Liver (tissue), 9 donors: ENCODE data around the gene NUDCD2. TPM values are rescaled to one million over a fixed set of nuclear protein-coding genes. Genes with fewer than 3 reads are reported as not detected.
A peak's percentile ranks its signal among the peaks of the same experiment; 100 is the strongest.

Experiments
- DNase-seq: peaks from one replicate; pipeline ENCODE4 v3.0.0-alpha.2; 2017; ENCODE audit warnings: low spot score
- H3K27ac ChIP-seq, 2 donors: one replicate each; pipeline ENCODE4 v1.7.0; 2013; ENCODE audit warnings: inconsistent platforms in 2 of 2, low read length in 2 of 2, control low read depth in 1 of 2, low read depth in 1 of 2, mild to moderate bottlenecking in 1 of 2
- H3K27me3 ChIP-seq, 4 donors: one replicate each; pipeline versions ENCODE4 v1.6.1 to v1.7.0; 2013; ENCODE audit warnings: low read length in 3 of 4, inconsistent platforms in 1 of 4, mild to moderate bottlenecking in 1 of 4, moderate library complexity in 1 of 4; ENCODE audit not compliant: control insufficient read depth in 4 of 4, insufficient read depth in 4 of 4
- H3K36me3 ChIP-seq, 4 donors: one replicate each; pipeline versions ENCODE4 v1.6.1 to v1.7.0; 2013; ENCODE audit warnings: low read length in 3 of 4, mild to moderate bottlenecking in 3 of 4, low read depth in 1 of 4, moderate library complexity in 1 of 4; ENCODE audit not compliant: control insufficient read depth in 4 of 4, insufficient read depth in 3 of 4
- H3K4me1 ChIP-seq, 4 donors: one replicate each; pipeline versions ENCODE4 v1.6.1 to v1.7.0; 2013; ENCODE audit warnings: low read length in 3 of 4, mild to moderate bottlenecking in 3 of 4, moderate library complexity in 1 of 4; ENCODE audit not compliant: control insufficient read depth in 4 of 4, insufficient read depth in 4 of 4
- H3K4me3 ChIP-seq, 3 donors: one replicate each; pipeline versions ENCODE4 v1.6.1 to v1.7.0; 2013; ENCODE audit warnings: low read length in 3 of 3, control low read depth in 1 of 3, low read depth in 1 of 3, mild to moderate bottlenecking in 1 of 3
- H3K9ac ChIP-seq, 2 donors: one replicate each; pipeline ENCODE4 v1.7.0; 2013; ENCODE audit warnings: low read length in 2 of 2, mild to moderate bottlenecking in 2 of 2, moderate library complexity in 2 of 2, control low read depth in 1 of 2, low read depth in 1 of 2
- H3K9me3 ChIP-seq, 4 donors: one replicate each; pipeline versions ENCODE4 v1.6.1 to v1.7.0; 2013; ENCODE audit warnings: low read length in 3 of 4; ENCODE audit not compliant: control insufficient read depth in 4 of 4
- EGR1 ChIP-seq, 2 donors: IDR thresholded peaks; 2 replicates each; pipeline ENCODE4 v1.6.1; 2016 to 2018; ENCODE audit warnings: antibody characterized with exemption in 2 of 2, low read depth in 2 of 2
- FOXA1 ChIP-seq: IDR thresholded peaks from 2 replicates; pipeline ENCODE4 v1.6.1; 2016; ENCODE audit warnings: antibody characterized with exemption
- FOXA2 ChIP-seq: IDR thresholded peaks from 2 replicates; pipeline ENCODE4 v1.6.1; 2016; ENCODE audit warnings: antibody characterized with exemption
- GABPA ChIP-seq, 2 donors: IDR thresholded peaks in 1 of 2; conservative IDR thresholded peaks in 1 of 2; 2 replicates each; pipeline ENCODE4 v1.6.1; 2016; ENCODE audit warnings: antibody characterized with exemption in 2 of 2, mild to moderate bottlenecking in 1 of 2, moderate library complexity in 1 of 2
- HNF4A ChIP-seq, 2 donors: conservative IDR thresholded peaks; 2 replicates each; pipeline ENCODE4 v1.6.1; 2016; ENCODE audit warnings: antibody characterized with exemption in 2 of 2, mild to moderate bottlenecking in 2 of 2
- JUND ChIP-seq, 2 donors: IDR thresholded peaks; 2 replicates each; pipeline ENCODE4 v1.6.1; 2016; ENCODE audit warnings: antibody characterized with exemption in 2 of 2
- NR2F2 ChIP-seq: IDR thresholded peaks from 2 replicates; pipeline ENCODE4 v1.6.1; 2016; ENCODE audit warnings: antibody characterized with exemption
- RAD21 ChIP-seq, 2 donors: IDR thresholded peaks; 2 replicates each; pipeline ENCODE4 v1.6.1; 2016; ENCODE audit warnings: antibody characterized with exemption in 2 of 2, mild to moderate bottlenecking in 2 of 2
- RXRA ChIP-seq, 2 donors: IDR thresholded peaks; 2 replicates each; pipeline ENCODE4 v1.6.1; 2017 to 2018; ENCODE audit warnings: antibody characterized with exemption in 2 of 2, mild to moderate bottlenecking in 1 of 2
- SP1 ChIP-seq: IDR thresholded peaks from 2 replicates; pipeline ENCODE4 v1.6.1; 2018; ENCODE audit warnings: antibody characterized with exemption, mild to moderate bottlenecking
- TAF1 ChIP-seq: conservative IDR thresholded peaks from 2 replicates; pipeline ENCODE4 v1.6.1; 2016; ENCODE audit warnings: antibody characterized with exemption, mild to moderate bottlenecking
- YY1 ChIP-seq: IDR thresholded peaks from 2 replicates; pipeline ENCODE4 v1.6.1; 2016; ENCODE audit warnings: antibody characterized with exemption, mild to moderate bottlenecking
- WGBS: extraction: QIAGEN DNeasy Blood & Tissue Kit; methylation state at CpG from one replicate; pipeline ENCODE4 v1.1.7; 2013; 5-methylcytosine and 5-hydroxymethylcytosine counted together
- polyA plus RNA-seq, 2 donors: library from polyadenylated mRNA; stranded (reverse) in 1 of 2; unstranded in 1 of 2; fragments of 200-250 nt in 1 of 2; fragments of >200 nt in 1 of 2; fragmentation: Nextera tagmentation in 1 of 2; extraction: Ambion mirVana in 1 of 2; gene quantifications; one replicate each; pipeline versions ENCODE4 v1.2.1 to v1.2.3, GENCODE V29; 2013 to 2015
- total RNA-seq, 2 donors: library from RNA; depleted of rRNA; stranded (reverse); fragments of >200 nt; gene quantifications; one replicate each; pipeline ENCODE4 v1.2.3, GENCODE V29; 2014
- TF ChIP-seq, protein P1 (sequence below): IDR thresholded peaks from 2 replicates; pipeline ENCODE4 v1.6.1; 2016; ENCODE audit warnings: antibody characterized with exemption, mild to moderate bottlenecking
- TF ChIP-seq, protein P2 (sequence below): IDR thresholded peaks from 2 replicates; pipeline ENCODE4 v1.6.1; 2016; ENCODE audit warnings: antibody characterized with exemption
- TF ChIP-seq, protein P3 (sequence below): IDR thresholded peaks from 2 replicates; pipeline ENCODE4 v1.6.1; 2016; ENCODE audit warnings: antibody characterized with exemption
- TF ChIP-seq, protein P4 (sequence below): IDR thresholded peaks from 2 replicates; pipeline ENCODE4 v1.6.1; 2016; ENCODE audit warnings: antibody characterized with exemption
- TF ChIP-seq, protein P5 (sequence below): fragments of 150-350 bp; IDR thresholded peaks from 2 replicates; pipeline ENCODE4 v1.5.1; 2017; ENCODE audit warnings: improper control_type of control experiment, low read depth, low read length; ENCODE audit not compliant: missing input control
- donor health status: healthy.
- donor health status: healthy.
- donor health status: healthy.
- donor health status: healthy.
- donor health status: healthy.

The NUDCD2 gene
- total and polyA plus RNA-seq, 4 donors, result 1.8 to 32.0 (median 4.3) TPM

DNA sequence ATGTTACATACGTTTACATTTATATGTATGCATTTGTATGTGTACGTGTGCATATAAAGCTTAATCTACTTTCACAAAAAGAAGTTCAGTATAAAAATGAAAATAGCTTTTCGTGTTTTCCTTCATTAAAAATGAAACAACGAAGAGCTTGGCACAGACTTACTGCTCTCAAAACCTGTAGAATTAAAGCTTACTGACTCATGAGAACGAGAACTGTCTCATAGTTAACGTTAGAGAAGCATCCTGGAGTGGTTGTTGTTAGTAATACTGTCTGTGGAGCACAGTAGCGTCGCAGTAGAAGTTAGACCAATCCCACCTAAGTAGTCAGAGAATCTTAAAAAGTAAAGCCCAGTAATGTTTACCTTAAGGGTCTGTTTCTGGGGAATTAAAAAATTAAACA is 46.8 kb upstream of the NUDCD2 start:
- Histone ChIP-seq H3K9ac (peak overlapping the region; percentile 95 to 100), H3K36me3 (no peaks in the 10 kb centered on the region), H3K4me3 (peak overlapping the region; percentile 65 to 98 (median 92)), H3K27ac (peak overlapping the region; percentile 95 to 99), H3K9me3 (no peaks in the 10 kb centered on the region), H3K27me3 (no peaks in the 10 kb centered on the region), H3K4me1 (peaks cover 7 to 65% (median 52%) of the 10 kb centered on the region in 4 donors)
- TF ChIP-seq FOXA2, result no peak
- TF ChIP-seq, protein P1, sequence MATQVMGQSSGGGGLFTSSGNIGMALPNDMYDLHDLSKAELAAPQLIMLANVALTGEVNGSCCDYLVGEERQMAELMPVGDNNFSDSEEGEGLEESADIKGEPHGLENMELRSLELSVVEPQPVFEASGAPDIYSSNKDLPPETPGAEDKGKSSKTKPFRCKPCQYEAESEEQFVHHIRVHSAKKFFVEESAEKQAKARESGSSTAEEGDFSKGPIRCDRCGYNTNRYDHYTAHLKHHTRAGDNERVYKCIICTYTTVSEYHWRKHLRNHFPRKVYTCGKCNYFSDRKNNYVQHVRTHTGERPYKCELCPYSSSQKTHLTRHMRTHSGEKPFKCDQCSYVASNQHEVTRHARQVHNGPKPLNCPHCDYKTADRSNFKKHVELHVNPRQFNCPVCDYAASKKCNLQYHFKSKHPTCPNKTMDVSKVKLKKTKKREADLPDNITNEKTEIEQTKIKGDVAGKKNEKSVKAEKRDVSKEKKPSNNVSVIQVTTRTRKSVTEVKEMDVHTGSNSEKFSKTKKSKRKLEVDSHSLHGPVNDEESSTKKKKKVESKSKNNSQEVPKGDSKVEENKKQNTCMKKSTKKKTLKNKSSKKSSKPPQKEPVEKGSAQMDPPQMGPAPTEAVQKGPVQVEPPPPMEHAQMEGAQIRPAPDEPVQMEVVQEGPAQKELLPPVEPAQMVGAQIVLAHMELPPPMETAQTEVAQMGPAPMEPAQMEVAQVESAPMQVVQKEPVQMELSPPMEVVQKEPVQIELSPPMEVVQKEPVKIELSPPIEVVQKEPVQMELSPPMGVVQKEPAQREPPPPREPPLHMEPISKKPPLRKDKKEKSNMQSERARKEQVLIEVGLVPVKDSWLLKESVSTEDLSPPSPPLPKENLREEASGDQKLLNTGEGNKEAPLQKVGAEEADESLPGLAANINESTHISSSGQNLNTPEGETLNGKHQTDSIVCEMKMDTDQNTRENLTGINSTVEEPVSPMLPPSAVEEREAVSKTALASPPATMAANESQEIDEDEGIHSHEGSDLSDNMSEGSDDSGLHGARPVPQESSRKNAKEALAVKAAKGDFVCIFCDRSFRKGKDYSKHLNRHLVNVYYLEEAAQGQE, result no peak
- no peak for TF ChIP-seq RXRA (IDR thresholded peaks at IDR 0.05)
- TF ChIP-seq, protein P2, sequence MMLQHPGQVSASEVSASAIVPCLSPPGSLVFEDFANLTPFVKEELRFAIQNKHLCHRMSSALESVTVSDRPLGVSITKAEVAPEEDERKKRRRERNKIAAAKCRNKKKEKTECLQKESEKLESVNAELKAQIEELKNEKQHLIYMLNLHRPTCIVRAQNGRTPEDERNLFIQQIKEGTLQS, result no peak
- no peak for TF ChIP-seq TAF1
- no peak for TF ChIP-seq RAD21 (IDR thresholded peaks at IDR 0.05)
- TF ChIP-seq, protein P3, sequence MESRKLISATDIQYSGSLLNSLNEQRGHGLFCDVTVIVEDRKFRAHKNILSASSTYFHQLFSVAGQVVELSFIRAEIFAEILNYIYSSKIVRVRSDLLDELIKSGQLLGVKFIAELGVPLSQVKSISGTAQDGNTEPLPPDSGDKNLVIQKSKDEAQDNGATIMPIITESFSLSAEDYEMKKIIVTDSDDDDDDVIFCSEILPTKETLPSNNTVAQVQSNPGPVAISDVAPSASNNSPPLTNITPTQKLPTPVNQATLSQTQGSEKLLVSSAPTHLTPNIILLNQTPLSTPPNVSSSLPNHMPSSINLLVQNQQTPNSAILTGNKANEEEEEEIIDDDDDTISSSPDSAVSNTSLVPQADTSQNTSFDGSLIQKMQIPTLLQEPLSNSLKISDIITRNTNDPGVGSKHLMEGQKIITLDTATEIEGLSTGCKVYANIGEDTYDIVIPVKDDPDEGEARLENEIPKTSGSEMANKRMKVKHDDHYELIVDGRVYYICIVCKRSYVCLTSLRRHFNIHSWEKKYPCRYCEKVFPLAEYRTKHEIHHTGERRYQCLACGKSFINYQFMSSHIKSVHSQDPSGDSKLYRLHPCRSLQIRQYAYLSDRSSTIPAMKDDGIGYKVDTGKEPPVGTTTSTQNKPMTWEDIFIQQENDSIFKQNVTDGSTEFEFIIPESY, result no peak
- no peak for TF ChIP-seq SP1
- no peak for TF ChIP-seq GABPA (IDR thresholded peaks at IDR 0.05 in 1 of 2, conservative IDR thresholded peaks at IDR 0.05 in 1 of 2)
- TF ChIP-seq, protein P4, sequence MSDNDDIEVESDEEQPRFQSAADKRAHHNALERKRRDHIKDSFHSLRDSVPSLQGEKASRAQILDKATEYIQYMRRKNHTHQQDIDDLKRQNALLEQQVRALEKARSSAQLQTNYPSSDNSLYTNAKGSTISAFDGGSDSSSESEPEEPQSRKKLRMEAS, result no peak
- no peak for TF ChIP-seq JUND (IDR thresholded peaks at IDR 0.05)
- TF ChIP-seq FOXA1, result no peak
- TF ChIP-seq, protein P5, sequence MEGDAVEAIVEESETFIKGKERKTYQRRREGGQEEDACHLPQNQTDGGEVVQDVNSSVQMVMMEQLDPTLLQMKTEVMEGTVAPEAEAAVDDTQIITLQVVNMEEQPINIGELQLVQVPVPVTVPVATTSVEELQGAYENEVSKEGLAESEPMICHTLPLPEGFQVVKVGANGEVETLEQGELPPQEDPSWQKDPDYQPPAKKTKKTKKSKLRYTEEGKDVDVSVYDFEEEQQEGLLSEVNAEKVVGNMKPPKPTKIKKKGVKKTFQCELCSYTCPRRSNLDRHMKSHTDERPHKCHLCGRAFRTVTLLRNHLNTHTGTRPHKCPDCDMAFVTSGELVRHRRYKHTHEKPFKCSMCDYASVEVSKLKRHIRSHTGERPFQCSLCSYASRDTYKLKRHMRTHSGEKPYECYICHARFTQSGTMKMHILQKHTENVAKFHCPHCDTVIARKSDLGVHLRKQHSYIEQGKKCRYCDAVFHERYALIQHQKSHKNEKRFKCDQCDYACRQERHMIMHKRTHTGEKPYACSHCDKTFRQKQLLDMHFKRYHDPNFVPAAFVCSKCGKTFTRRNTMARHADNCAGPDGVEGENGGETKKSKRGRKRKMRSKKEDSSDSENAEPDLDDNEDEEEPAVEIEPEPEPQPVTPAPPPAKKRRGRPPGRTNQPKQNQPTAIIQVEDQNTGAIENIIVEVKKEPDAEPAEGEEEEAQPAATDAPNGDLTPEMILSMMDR, result no peak
- no peak for TF ChIP-seq EGR1 (IDR thresholded peaks at IDR 0.05; ENCODE audit: low read depth in 2 of 2)
- TF ChIP-seq NR2F2, result no peak
- no peak for TF ChIP-seq HNF4A (conservative IDR thresholded peaks at IDR 0.05)
- TF ChIP-seq YY1, result no peak
- WGBS, result under 1% methylated on average over 8 of the region's 8 CpGs
- no peak for DNase-seq
